Activated T-cell treated with anti-CD3 and anti-CD28 coated beads for 4 hours (primary cell): ENCODE measurements around the gene TAS2R4.
A peak's percentile ranks its signal among the peaks of the same experiment; 100 is the strongest.
"Not testable (repeated sequence)": the region's sequence is repeated elsewhere in the genome, so short reads cannot be mapped to it uniquely, and the experiment has no call there.

Source experiments
- DNase-seq: peaks from one replicate; pipeline ENCODE4 v3.0.0-alpha.2; 2020

The TAS2R4 gene

GRCh38 chr7:141776374-141776773, at the start of gene TAS2R4:
TSS of gene TAS2R4 (plus strand) at chr7:141776674. CDS start at chr7:141778489, 1,815 bp downstream.
- DNase-seq: no peak

DNA sequence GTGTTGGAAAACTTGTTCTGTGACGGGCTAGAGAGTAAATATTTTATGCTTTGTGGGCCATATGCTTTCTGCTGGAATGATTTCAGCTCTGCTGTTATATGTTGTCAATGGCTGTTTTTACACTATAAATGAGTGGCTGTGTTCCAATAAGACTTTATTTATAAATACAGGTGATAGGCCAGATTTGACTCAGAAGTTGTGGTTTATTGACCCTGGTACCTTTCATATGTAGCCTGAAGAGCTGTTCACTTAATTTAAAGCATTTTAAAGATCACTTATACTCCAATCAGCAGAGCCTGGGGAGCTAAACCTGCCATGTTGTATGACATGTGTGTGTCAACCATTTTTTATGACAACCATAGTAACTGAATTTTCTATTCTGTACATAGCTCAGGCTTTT, 47.5 kb upstream of the TAS2R4 start:
- no peak for DNase-seq

DNA sequence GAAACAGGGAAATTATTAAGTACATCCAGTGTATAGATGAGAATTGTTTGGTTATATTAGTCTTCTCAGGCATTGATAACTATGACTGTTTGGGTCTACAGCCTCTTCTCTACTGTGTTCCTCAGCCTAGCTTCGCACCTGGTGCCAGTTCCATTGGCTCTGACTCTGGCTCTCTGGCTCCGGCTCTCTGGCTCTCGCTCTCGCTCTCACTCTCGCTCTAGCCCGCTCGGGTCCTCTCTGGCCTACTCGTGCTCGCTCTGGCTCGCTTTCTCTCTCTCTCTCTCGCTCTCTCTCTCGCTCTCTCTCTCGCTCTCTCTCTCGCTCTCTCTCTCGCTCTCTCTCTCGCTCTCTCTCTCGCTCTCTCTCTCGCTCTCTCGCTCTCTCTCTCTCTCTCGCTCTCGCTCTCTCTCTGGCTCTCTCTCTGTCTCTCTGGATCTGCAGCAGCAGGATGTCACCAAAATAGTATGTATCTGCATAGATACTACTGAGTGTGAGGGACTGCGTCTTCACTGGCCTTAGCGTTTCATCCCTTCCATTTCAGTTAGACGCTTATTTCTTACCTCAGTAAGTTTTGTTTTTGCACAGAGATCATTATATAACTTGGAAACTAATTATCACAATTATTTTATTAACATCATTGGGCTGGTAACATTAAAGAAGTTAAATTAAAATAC, 44.9 kb upstream of the TAS2R4 start:
- no peak for DNase-seq

DNA sequence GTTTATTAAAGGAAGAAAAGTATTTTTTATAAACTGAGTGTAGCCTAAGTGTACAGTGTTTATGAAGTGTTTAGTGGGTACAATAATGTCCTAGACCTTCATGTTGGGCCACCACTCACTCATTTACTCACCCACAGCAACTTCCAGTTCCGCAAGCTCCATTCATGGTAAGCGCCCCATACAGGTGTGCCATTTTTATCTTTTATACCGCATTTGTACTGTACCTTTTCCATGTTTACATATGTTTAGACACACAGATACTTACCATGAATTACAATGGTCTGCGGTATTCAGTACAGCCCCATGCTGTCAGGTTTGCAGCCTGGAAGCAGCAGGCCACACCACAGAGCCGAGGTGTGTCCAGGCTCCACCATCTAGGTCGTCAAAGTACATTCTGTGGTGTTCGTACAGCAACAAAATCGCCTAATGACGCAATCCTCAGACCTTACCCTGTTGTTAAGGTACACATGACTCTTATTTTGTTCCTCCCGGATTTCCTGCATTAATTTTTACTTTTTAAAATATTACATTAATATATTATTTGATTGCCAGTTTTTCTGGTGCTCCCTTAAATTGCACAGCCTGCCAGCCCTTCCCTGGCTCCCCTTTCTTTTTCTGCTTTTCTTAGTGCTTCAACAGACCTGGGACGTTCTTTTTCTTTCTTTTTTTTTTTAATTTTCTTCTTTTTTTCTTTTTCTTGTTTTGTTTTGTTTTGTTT, 39.2 kb upstream of the TAS2R4 start:
- DNase-seq: no peak

- DNase-seq: peak; percentile 85
Measured at GRCh38 chr7:141737836-141738591, 38.5 kb upstream of the TAS2R4 start, which contains the start of gene SSBP1. TSS of gene SSBP1 (plus strand) at chr7:141738358. CDS start at chr7:141739167, 809 bp downstream.

DNA sequence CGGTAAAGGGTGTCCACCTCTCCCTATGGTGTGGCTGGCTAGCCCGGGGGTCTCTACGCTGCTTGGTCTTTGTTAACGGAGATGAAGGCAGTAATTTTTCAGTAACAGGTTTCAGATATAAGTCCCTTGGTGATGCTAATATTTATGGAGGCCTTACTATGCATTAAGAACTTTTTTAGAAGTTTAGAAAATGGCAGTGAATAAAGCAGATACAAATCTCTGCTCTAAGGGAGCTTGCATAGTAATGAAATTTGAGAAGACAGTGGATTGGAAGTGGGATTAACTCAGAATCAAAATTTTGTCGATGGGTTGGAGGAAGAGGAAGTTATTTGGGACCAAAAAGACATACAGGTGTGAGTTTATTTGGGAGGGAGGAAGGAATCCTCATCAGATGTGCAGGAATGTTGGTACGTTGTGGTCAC, 37.9 kb upstream of the TAS2R4 start:
- no peak for DNase-seq

- DNase-seq: no peak
Measured at GRCh38 chr7:141739250-141739649, 37.2 kb upstream of the TAS2R4 start.

DNA sequence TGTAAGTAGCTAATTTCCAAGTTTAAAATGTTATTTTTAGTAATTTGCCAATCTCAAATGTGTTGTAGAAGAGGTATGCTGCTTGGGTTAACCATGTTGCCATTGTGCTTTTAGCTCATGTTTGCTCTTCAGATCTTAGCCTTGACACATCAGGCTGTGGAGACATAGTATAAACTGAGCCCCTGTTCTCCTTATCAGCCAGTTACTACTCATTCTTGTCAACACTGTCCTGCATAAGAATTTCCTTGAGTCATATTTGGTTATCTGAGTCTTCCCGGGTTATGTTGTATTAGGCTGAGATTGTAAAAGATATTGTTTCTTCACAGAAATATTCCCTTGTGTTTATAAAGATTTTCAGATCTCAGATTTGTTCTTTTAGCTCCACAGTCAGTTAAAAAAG, 34.2 kb upstream of the TAS2R4 start:
- DNase-seq: no peak

DNA sequence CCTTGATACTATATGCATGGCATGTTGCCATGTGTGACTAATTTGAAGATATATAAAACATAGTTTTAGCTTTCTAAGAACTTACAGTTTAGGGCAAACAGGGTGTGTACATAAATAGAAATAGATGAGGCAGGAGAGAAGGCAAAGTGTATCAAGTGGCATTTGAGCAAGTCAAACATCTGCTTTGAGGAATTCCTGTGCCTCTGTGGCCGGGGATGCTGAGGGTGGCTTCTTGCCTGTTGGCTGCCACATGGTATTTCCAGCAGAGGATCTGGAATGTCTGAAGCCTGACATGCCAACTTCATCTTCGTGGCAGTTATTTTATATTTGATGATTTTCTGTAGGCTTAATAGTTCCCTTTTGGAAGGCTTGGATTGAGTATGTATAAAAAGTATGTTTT, 32.3 kb upstream of the TAS2R4 start:
- no peak for DNase-seq

DNA sequence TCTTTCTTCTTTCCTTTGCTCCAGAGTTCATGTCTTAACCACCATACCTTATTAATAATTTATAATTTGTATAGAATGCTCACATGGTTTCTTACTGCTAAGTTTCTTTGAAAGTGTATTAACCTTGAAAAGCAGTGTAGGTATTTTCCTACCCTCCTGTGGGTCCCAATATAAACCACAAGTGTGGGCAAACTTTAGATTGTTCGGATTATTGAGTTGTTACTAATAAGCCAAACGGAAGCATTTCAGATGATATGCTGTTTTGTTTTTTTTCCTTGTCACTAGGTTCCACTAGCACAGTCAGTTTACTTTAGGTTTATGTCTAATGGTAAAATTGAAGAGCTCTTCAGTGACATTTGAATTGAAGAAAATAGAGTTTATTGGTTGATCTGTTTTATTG, 28.1 kb upstream of the TAS2R4 start:
- DNase-seq: no peak

GRCh38 chr7:141751904-141752303, 24.6 kb upstream of the TAS2R4 start:
- not testable (repeated sequence) for DNase-seq

DNA sequence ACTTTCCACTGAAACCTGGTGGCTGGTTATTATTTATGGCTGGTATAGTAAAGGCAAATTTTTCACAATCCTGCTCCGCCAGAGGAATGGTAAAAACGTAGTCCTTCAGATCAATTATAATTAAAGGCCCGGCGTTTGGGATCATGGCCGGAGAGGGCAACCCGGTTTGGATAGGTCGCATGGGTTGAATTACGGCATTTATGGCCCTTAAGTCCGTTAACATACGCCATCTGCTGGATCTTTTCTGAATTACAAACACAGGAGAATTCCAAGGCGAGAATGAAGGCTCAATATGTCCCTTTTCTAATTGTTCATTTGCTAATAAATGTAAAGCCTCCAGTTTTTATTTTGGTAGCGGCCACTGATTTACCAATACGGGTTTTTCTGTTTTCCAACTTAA, 23.8 kb upstream of the TAS2R4 start:
- no peak for DNase-seq

- no peak for DNase-seq
Measured at GRCh38 chr7:141754939-141755338, 21.5 kb upstream of the TAS2R4 start.

- DNase-seq: no peak
Measured at GRCh38 chr7:141763797-141764196, 12.7 kb upstream of the TAS2R4 start, which contains the start of gene TAS2R3. TSS of gene TAS2R3 (plus strand) at chr7:141764097. CDS start at chr7:141764159, 62 bp downstream.

DNA sequence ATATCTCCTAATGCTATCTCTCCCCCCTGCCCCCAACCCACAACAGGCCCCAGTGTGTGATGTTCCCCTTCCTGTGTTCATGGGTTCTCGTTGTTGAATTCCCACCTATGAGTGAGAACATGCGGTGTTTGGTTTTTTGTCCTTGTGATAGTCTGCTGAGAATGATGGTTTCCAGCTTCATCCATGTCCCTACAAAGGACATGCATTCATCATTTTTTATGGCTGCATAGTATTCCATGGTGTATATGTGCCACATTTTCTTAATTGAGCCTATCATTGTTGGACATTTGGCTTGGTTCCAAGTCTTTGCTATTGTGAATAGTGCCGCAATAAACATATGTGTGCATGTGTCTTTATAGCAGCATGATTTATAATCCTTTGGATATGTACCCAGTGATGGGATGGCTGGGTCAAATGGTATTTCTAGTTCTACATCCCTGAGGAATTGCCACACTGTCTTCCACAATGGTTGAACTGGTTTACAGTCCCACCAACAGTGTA, 6.3 kb upstream of the TAS2R4 start:
- DNase-seq: not testable (repeated sequence)

GRCh38 chr7:141785706-141786552, 9.5 kb downstream of the TAS2R4 start:
- no peak for DNase-seq

GRCh38 chr7:141788296-141788695, 11.8 kb downstream of the TAS2R4 start:
- no peak for DNase-seq

- no peak for DNase-seq
Measured at GRCh38 chr7:141789917-141790316, 13.4 kb downstream of the TAS2R4 start, which contains the start of gene TAS2R5. TSS of gene TAS2R5 (plus strand) at chr7:141790217. CDS start at chr7:141790362, 145 bp downstream.

DNA sequence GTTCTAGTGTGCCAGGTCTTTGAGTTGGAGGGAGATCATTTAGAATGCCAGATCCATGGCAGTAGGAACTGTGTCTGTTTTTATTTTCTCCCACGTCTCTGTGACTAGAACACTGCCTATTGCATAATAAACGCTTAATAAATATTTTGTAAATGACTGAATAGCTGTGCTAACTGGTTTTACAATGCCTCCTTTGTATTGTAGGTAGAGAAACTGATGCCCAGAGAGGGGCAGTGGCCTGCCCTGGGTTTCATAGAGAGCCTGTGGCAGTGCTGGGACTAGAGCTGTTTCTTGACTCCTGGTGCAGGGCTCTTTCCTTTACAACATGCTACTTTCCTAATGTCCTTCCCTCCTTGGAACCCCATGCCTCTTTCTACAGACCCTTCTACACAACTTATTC, 16.1 kb downstream of the TAS2R4 start:
- DNase-seq: no peak

DNA sequence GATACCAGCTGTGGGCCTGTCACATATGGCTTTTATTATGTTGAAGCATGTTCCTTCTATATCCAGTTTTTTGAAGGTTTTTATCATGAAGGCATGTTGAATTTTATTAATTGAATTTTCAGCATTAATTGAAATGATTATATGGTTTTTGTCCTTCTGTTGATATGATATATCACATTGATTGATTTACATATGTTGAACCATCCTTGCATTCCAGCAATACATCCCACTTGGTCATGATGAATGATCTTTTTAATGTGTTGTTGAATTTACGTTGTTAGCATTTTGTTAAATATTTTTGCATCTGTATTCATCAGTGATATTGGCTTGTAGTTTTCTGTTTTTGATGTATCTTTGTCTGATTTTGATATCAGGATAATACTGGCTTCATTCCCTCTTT, 43.6 kb downstream of the TAS2R4 start:
- no peak for DNase-seq

DNA sequence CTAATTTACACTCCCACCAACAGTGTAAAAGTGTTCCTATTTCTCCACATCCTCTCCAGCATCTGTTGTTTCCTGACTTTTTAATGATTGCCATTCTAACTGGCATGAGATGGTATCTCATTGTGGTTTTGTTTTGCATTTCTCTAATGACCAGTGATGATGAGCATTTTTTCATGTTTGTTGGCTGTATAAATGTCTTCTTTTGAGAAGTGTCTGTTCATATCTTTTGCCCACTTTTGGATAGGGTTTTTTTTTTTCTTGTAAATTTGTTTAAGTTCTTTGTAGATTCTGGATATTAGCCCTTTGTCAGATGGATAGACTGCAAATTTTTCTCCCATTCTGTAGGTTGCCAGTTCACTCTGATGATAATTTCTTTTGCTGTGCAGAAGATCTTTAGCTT, 46.0 kb downstream of the TAS2R4 start:
- DNase-seq: not testable (repeated sequence)
